AG04449 (cell line): ENCODE data around the gene ZNF532.

Source experiments
- CTCF ChIA-PET: fragments of 350-600 bp; formaldehyde crosslinking; extraction: SDS; loops from one replicate; lab custom pipeline; 2021; ENCODE audit warnings: antibody characterized with exemption; lab: Yijun Ruan, JAX
- POLR2A ChIA-PET: fragments of 400-600, 350-600 bp; formaldehyde crosslinking; extraction: SDS; loops from one replicate; lab custom pipeline; 2020; ENCODE audit warnings: antibody characterized with exemption, inconsistent platforms; lab: Yijun Ruan, JAX
- DNase-seq: peaks from one replicate; pipeline ENCODE4 v3.0.0-alpha.2; 2010; ENCODE audit warnings: low read depth, low spot score
- H3K4me3 ChIP-seq: 2 replicates; pipeline ENCODE4 v1.5.1; 2011; ENCODE audit warnings: low read depth, mild to moderate bottlenecking, control low read depth, low read length
- CTCF ChIP-seq: IDR thresholded peaks from one replicate; pipeline ENCODE4 v1.5.1; 2011; ENCODE audit warnings: mild to moderate bottlenecking, moderate library complexity, low read length, control low read depth, inconsistent platforms; ENCODE audit not compliant: insufficient read depth; ENCODE audit errors: missing control alignments

Gene ZNF532

DNA sequence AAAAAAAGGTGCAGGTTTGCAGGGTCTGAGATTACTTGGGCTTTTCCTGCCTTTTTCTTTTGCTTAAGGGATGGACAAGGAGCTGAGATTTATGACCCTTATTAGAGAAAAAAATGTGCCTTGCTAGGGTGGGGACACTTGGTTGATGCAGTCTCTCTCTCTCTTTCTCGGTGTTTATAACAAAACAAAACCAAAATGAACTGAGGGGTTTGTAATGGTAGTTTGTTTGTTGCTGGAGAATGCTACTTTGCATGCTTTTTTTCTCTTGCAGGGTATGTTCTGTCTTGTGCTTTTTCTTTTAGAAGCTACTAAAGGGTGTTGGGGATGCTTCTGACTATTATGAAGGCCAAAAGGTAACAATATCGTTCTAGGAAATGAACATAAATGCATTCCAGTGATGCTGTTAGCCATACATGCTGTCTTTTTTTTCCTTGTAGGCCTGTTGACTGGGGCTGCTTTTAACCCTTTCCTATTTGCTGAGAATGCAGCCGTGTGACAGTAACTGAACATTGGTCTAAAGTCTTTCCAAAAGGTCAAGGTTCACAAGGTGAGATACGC, 435 bp downstream of the ZNF532 start:
- CTCF ChIA-PET: interaction anchor here (1.0 to 1.1 kb wide), 3 partner anchors 82 to 192 kb away, joined by 3 to 4 read pairs (median 3); no protein-coding TSS in a partner anchor
- DNase-seq: no peak
- POLR2A ChIA-PET: interaction anchor here (0.7 to 1.3 kb wide), 5 partner anchors 15 to 143 kb away, joined by 3 to 5 read pairs (median 4); no protein-coding TSS in a partner anchor

GRCh38 chr18:58865701-58866065, 1.0 kb downstream of the ZNF532 start:
- ChIA-PET POLR2A (no interaction called here), CTCF (interaction anchor here (1.0 to 1.4 kb wide), 2 partner anchors 85 to 205 kb away, joined by 3 read pairs; no protein-coding TSS in a partner anchor)
- no peak for TF ChIP-seq CTCF
- H3K4me3 ChIP-seq: peak overlapping the region; percentile 36
- DNase-seq: no peak

More for the DNA sequence above, 435 bp downstream of the ZNF532 start:
- peak overlapping the region; percentile 50 for H3K4me3 ChIP-seq
- no peak for TF ChIP-seq CTCF

- ChIA-PET POLR2A (interaction anchor here (0.6 kb wide), 1 partner anchor 27 kb away, joined by 3 read pairs; no protein-coding TSS in a partner anchor), CTCF (interaction anchor here (0.8 to 1.6 kb wide), 5 partner anchors 14 to 205 kb away, joined by 3 to 4 read pairs (median 3); no protein-coding TSS in a partner anchor)
- DNase-seq: no peak
- TF ChIP-seq CTCF: no peak
- H3K4me3 ChIP-seq: peak overlapping the region; percentile 36
These were observed 1.5 kb downstream of the ZNF532 start for GRCh38 chr18:58866066-58866772.

DNA sequence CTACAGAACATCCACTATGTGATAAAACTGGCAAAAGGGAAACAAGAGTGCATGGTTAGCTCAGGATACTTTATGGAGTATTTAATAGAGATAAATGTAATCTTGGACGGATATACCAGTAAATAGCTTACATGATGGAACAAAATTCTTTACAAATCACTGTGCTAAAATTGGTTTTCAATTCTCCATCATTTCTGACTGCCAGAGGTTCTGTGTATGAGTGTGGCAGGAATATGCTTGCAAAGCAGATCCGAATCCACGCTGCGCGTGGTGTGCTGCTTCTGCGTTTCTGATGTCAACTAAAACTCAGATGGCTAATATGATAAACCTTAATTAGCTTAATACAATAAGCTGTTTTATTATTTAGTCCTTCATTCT, 2.1 kb downstream of the ZNF532 start:
- POLR2A ChIA-PET: interaction anchor here (0.6 kb wide), 2 partner anchors 19 to 27 kb away, joined by 3 read pairs; no protein-coding TSS in a partner anchor
- CTCF ChIA-PET: interaction anchor here (0.8 to 1.6 kb wide), 6 partner anchors 14 to 204 kb away, joined by 3 to 4 read pairs (median 3); no protein-coding TSS in a partner anchor
- no peak for TF ChIP-seq CTCF
- DNase-seq: no peak
- H3K4me3 ChIP-seq: peak overlapping the region; percentile 25

- DNase-seq: no peak
- ChIA-PET POLR2A (interaction anchor here (0.6 kb wide), 1 partner anchor 18 kb away, joined by 3 read pairs; no protein-coding TSS in a partner anchor), CTCF (interaction anchor here (0.8 to 1.6 kb wide), 6 partner anchors 13 to 204 kb away, joined by 3 to 4 read pairs (median 3); no protein-coding TSS in a partner anchor)
- TF ChIP-seq CTCF: no peak
- H3K4me3 ChIP-seq: peak overlapping the region; percentile 25
These were observed 2.7 kb downstream of the ZNF532 start for GRCh38 chr18:58867281-58867961.

GRCh38 chr18:58868440-58868839, 3.8 kb downstream of the ZNF532 start:
- DNase-seq: no peak
- TF ChIP-seq CTCF: no peak
- CTCF ChIA-PET: no interaction called here
- no peak overlapping the region for H3K4me3 ChIP-seq
- POLR2A ChIA-PET: no interaction called here
